BLaER1 treated with 17β-estradiol and CSF1 and Interleukin-3, amounts not matched to agents 10 nM and 100 nM (cell line): Measurements from ENCODE around the gene FBXO10.

ENCODE experiments used
- H3K27ac ChIP-seq, 11 experiments: shearing (Covaris generic); formaldehyde crosslinking; 2 replicates each; pipeline ENCODE4 v1.8.1; 2022
- H3K27me3 ChIP-seq, 11 experiments: shearing (Covaris generic); formaldehyde crosslinking; 2 replicates each; pipeline ENCODE4 v1.8.1; 2022
- H3K36me3 ChIP-seq, 11 experiments: shearing (Covaris generic); formaldehyde crosslinking; 2 replicates each; pipeline ENCODE4 v1.8.1; 2022
- H3K4me1 ChIP-seq, 10 experiments: shearing (Covaris generic); formaldehyde crosslinking; 2 replicates each; pipeline ENCODE4 v1.8.1; 2022
- H3K4me2 ChIP-seq, 11 experiments: shearing (Covaris generic); formaldehyde crosslinking; 2 replicates each; pipeline ENCODE4 v1.8.1; 2022
- H3K4me3 ChIP-seq, 10 experiments: shearing (Covaris generic); formaldehyde crosslinking; 2 replicates each; pipeline ENCODE4 v1.8.1; 2022
- H3K9ac ChIP-seq, 11 experiments: shearing (Covaris generic); formaldehyde crosslinking; 2 replicates each; pipeline ENCODE4 v1.8.1; 2022
- H3K9me3 ChIP-seq, 11 experiments: shearing (Covaris generic); formaldehyde crosslinking; replicated peaks in 1 of 11; 2 replicates each; pipeline ENCODE4 v1.8.1; 2022
- H4K20me1 ChIP-seq, 11 experiments: shearing (Covaris generic); formaldehyde crosslinking; 2 replicates each; pipeline ENCODE4 v1.8.1; 2022
- Cebpa-rat ChIP-seq, 11 experiments: shearing (Covaris generic); IDR thresholded peaks; 2 replicates each; pipeline ENCODE4 v1.8.1; 2022

FBXO10 gene

DNA sequence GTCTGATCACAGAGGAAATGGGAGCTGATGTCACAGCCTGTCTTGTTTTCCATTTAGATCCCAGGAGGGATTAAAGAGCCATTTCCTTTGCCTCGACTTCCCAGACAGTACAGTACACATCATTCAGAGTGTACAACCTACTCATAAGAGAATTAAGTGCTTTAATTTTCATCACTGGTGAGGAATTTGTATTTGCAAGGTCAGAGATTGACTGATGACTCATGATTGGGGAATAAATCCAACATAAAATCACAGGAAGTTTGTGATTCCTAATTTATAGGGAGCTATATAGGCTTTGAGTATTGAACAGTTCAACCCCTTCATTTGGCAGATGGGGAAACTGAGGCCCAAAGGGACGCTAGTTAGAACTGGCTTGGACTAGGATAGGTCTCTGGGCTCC is 20.3 kb upstream of the FBXO10 start:
- Histone ChIP-seq H3K4me1 (peaks cover 15 to 24% (median 22%) of the 10 kb centered on the region in 10 experiments), H3K9me3 (no peaks in the 10 kb centered on the region), H3K4me3 (no peak overlapping the region), H3K27ac (no peak overlapping the region), H3K9ac (no peak overlapping the region), H3K36me3 (no peaks in the 10 kb centered on the region), H4K20me1 (peaks cover 0 to 7% (median under 1%) of the 10 kb centered on the region in 11 experiments; a peak in 9 of 22 replicates), H3K27me3 (no peaks in the 10 kb centered on the region), H3K4me2 (no peak overlapping the region)
- TF ChIP-seq Cebpa-rat (IDR thresholded peaks at IDR 0.05) = no peak

DNA sequence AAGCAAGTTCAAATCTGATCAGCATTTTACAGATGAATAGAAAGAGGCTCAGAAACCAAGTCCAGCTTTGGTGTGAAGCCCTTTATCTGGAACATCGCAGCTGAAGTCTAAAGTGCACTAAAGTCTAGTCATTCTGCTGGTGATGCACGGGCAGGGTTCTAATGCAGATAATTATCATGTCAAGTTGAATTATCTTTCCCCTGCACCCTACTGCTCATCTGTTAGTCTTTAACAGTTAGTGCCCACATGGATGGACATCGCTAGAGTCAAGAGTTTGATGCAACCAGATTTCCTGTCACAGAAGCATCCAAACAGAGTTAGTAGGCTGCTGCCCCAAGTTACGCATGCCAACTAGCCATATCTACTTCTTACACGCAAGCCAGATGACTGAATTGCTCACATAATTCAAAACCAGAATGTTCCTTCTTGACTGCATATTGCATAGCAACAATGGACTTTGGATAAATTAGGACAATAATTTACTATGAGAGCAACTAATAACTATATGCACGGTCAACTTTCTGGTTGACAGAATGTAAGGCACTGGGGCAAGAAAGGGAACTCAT is 17.8 kb upstream of the FBXO10 start:
- peak overlapping the region in 3 of 11 experiments; percentile 55 to 99 (median 67); a peak in 1 of 22 replicates for H3K9ac ChIP-seq
- H3K4me1 ChIP-seq = peaks cover 36 to 46% (median 43%) of the 10 kb centered on the region in 10 experiments
- peaks cover 1 to 24% (median 14%) of the 10 kb centered on the region in 11 experiments; a peak in 18 of 22 replicates for H3K36me3 ChIP-seq
- H3K4me3 ChIP-seq = peak overlapping the region in 2 of 10 experiments; percentile 47 to 51; a peak in 2 of 20 replicates
- no peaks in the 10 kb centered on the region for H3K9me3 ChIP-seq
- H3K27me3 ChIP-seq = no peaks in the 10 kb centered on the region
- TF ChIP-seq Cebpa-rat (IDR thresholded peaks at IDR 0.05) = no peak
- H3K4me2 ChIP-seq = peak overlapping the region; percentile 65 to 92 (median 84); a peak in 20 of 22 replicates
- peaks cover 11 to 33% (median 26%) of the 10 kb centered on the region in 11 experiments; a peak in 21 of 22 replicates for H4K20me1 ChIP-seq
- H3K27ac ChIP-seq = no peak overlapping the region

DNA sequence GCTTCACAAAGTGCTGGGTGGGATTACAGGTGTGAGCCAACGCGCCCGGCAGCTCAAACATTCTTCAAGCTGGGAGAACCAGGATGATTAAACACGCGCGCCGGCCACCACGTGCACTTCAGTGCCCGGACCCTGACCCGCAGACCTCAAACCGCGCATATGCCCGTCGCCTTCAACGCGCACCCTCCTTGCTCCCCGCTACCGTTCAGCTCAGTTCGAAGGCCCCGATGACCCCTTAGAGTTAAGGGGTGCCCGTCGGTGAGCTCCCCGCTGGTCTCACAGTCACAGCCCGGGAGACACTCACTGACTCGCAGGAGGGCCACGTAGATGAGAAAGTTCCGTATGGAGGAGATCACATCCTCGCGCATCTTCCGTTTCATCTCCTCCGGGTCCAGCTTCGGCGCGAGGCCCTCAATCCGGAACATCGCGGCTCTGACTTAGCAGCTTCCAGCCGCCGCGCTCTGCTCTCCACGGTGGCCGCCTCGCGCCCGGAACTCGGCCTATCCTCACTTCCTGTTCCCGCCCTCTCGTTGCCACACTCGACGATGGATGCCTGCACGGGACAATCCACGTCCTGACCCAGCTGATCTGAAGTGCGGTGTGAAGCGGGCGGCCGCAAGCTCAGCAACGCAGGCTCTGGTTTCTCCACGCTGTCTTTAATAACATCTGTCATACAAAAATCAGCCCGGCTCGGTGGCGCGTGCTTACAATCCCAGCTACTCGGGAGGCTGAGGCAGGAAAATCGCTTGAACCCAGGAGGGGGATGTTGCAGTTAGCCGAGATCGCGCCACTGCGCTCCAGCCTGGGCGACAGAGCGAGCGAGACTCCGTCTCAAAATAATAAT is 16.1 kb upstream of the FBXO10 start, which contains the start of gene TOMM5:
Gene TOMM5 (minus strand): TSS at position 490 of the 844 bp plus-strand sequence. CDS start 65 bp downstream, at position 425.
- Histone ChIP-seq H3K9me3 (no peaks in the 10 kb centered on the region), H3K4me3 (peak within 1 kb of the TSS; percentile 78 to 95 (median 90)), H3K27me3 (no peaks in the 10 kb centered on the region), H3K27ac (peak within 1 kb of the TSS; percentile 79 to 98 (median 96)), H4K20me1 (peaks cover 11 to 49% (median 42%) of the 10 kb centered on the region in 11 experiments; a peak in 21 of 22 replicates), H3K4me2 (peak within 1 kb of the TSS; percentile 84 to 95 (median 89)), H3K36me3 (peaks cover 18 to 41% (median 31%) of the 10 kb centered on the region in 11 experiments), H3K9ac (peak within 1 kb of the TSS; percentile 86 to 99 (median 96)), H3K4me1 (peaks cover 36 to 46% (median 43%) of the 10 kb centered on the region in 10 experiments)
- peak in 4 of 11 experiments; percentile 57 to 87 (median 66); a peak in 7 of 22 replicates for TF ChIP-seq Cebpa-rat (IDR thresholded peaks at IDR 0.05)

DNA sequence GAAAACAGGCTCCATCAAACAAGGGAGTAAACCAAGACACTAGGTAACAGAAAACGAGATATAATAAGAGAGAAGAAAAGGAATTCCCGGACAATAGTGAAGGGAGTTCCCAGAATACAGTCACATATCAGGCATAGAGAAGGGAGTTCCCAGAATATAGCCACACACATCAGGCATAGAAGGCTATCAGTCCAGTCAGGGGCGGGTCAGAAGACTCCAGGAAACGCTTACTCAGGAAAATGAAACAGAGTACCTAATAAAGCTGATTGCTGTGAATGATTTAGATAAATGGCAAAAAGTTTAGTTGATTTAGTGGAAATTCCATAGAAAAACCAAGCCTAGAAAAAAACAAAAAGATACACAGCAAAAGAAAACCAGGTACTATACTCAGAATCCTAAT is 11.3 kb upstream of the FBXO10 start:
- H3K4me1 ChIP-seq = peaks cover 19 to 25% (median 22%) of the 10 kb centered on the region in 10 experiments
- H3K9me3 ChIP-seq = no peaks in the 10 kb centered on the region
- TF ChIP-seq Cebpa-rat (IDR thresholded peaks at IDR 0.05) = no peak
- H3K27me3 ChIP-seq = no peaks in the 10 kb centered on the region
- H3K4me2 ChIP-seq = no peak overlapping the region
- no peak overlapping the region for H3K9ac ChIP-seq
- peaks cover 63 to 88% (median 79%) of the 10 kb centered on the region in 11 experiments for H3K36me3 ChIP-seq
- no peak overlapping the region for H3K4me3 ChIP-seq
- H3K27ac ChIP-seq = no peak overlapping the region
- H4K20me1 ChIP-seq = peaks cover 11 to 97% (median 90%) of the 10 kb centered on the region in 11 experiments; a peak in 21 of 22 replicates

DNA sequence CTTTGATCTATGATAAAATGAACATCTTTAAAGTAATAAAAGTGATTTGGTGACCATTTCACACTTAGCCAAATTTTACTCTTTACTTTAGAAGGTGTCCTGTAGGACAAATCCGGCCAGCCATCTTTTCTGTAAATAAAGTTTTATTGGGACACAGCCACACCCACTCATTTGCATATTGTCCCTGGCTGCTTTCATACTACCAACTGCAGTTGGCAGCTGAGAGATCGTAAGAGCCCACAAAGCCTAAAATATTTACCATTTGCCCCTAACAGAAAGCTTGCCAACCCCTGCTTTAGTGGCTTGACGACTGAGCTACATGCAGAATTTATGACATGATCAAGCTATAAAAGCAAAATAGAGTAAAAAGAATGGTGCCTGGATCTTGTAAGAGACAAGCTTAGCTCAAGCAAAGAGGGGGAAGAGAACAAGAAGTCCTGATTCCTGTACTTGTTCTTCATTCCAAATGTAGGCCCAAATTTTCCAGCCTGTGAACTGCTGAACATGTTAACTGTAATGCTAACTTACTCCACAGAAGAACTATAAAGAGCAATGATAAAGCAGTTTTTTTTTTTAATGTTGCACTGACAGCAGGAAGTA is 7.4 kb upstream of the FBXO10 start:
- peaks cover 76 to 100% (median 98%) of the 10 kb centered on the region in 11 experiments for H3K36me3 ChIP-seq
- no peak overlapping the region for H3K4me3 ChIP-seq
- no peak for TF ChIP-seq Cebpa-rat (IDR thresholded peaks at IDR 0.05)
- no peak overlapping the region for H3K4me2 ChIP-seq
- no peaks in the 10 kb centered on the region for H3K4me1 ChIP-seq
- peaks cover 0 to 100% (median 99%) of the 10 kb centered on the region in 11 experiments; a peak in 20 of 22 replicates for H4K20me1 ChIP-seq
- peak overlapping the region in 1 of 11 experiments; percentile 3; a peak in 1 of 22 replicates for H3K9ac ChIP-seq
- no peaks in the 10 kb centered on the region for H3K9me3 ChIP-seq
- H3K27me3 ChIP-seq = no peaks in the 10 kb centered on the region
- H3K27ac ChIP-seq = no peak overlapping the region

DNA sequence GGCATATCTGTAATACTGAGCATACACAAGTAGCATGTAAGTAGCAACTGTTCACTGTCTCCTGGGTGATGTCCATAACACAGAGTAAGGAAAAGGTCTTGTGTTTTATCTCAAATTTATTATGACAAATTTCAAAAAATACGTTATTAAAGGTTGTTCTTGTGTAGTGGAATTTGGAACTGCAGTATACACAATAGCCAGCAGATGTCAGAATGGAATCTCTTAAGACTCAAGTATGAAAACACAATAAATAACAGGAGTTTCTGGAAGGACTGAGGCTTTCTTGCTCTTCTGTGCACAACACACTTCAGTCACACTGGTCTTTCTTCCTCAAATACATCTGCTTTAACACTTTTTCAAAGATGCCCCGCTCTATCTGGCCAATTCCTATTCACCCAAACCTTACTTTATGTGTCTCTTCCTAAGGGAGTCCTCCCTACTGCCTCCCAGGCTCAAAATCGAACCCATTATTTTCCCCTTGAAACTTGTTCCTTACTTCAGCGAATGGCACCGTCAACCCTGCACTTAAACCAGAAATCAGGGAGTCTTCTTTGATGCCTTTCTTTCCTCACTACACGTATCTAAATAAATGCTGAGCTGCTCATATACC is 6.5 kb upstream of the FBXO10 start:
- no peaks in the 10 kb centered on the region for H3K9me3 ChIP-seq
- H3K4me3 ChIP-seq = no peak overlapping the region
- H3K36me3 ChIP-seq = peaks cover 67 to 100% (median 94%) of the 10 kb centered on the region in 11 experiments
- H3K4me1 ChIP-seq = peaks cover 0 to 3% (median 0%) of the 10 kb centered on the region in 10 experiments; a peak in 5 of 20 replicates
- TF ChIP-seq Cebpa-rat (IDR thresholded peaks at IDR 0.05) = no peak
- no peaks in the 10 kb centered on the region for H3K27me3 ChIP-seq
- peaks cover 0 to 100% (median 98%) of the 10 kb centered on the region in 11 experiments; a peak in 20 of 22 replicates for H4K20me1 ChIP-seq
- no peak overlapping the region for H3K27ac ChIP-seq
- H3K9ac ChIP-seq = no peak overlapping the region
- no peak overlapping the region for H3K4me2 ChIP-seq

DNA sequence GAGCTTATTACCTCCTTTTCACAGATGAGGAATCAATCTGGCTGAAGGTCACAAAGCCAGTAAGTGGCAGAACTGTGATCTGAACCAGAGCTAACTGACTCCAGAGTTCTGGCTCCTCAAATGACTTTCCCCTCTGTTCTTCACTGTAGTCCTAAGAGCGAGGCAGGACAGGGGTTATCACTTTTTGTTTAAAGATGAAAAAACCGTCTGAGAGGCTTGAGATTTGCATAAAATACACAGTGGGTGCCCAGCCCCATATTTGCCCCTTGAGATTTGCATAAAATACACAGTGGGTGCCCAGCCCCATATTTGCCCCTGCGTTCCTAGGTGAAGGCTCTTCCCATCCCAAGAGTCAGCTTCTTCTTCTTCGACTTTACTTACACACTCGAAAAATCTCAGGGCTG is 667 bp downstream of the FBXO10 start:
- Histone ChIP-seq H3K27ac (peak overlapping the region; percentile 49 to 83 (median 70); a peak in 18 of 22 replicates), H3K9ac (peak overlapping the region; percentile 72 to 87 (median 82))

DNA sequence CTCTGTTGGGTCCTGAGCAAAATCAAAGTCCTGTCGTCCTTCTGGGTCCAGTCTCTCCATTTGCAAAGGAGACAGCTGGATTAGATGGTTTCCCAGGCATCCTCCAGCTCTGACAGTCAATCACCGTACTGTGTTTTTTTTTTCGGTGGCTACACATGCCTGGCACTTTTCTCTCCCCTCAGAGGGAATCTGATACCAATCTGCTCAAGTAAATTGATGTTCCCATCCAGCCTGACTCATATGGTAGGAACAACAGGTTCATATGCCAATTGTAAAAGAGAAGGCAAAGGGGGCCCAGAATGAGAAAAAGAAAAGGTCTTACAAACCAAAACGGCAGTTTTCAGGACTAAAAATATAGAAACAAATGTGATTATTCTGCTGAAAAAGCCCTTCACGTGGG is 1.2 kb downstream of the FBXO10 start:
- Histone ChIP-seq H3K27ac (no peak overlapping the region), H3K4me2 (peak overlapping the region; percentile 83 to 99 (median 96); a peak in 21 of 22 replicates), H3K4me1 (peaks cover 17 to 34% (median 26%) of the 10 kb centered on the region in 10 experiments), H3K4me3 (peak overlapping the region in 6 of 10 experiments; percentile 70 to 83 (median 72); a peak in 8 of 20 replicates), H3K27me3 (peaks cover 0 to 4% (median 0%) of the 10 kb centered on the region in 11 experiments; a peak in 4 of 22 replicates), H3K9ac (peak overlapping the region in 7 of 11 experiments; percentile 81 to 87 (median 84); a peak in 12 of 22 replicates), H4K20me1 (peaks cover 0 to 80% (median 56%) of the 10 kb centered on the region in 11 experiments; a peak in 18 of 22 replicates), H3K36me3 (peaks cover 0 to 37% (median 22%) of the 10 kb centered on the region in 11 experiments; a peak in 17 of 22 replicates), H3K9me3 (no peaks in the 10 kb centered on the region)
- no peak for TF ChIP-seq Cebpa-rat (IDR thresholded peaks at IDR 0.05)

More for the DNA sequence above, 667 bp downstream of the FBXO10 start:
- Histone ChIP-seq H4K20me1 (peaks cover 0 to 86% (median 59%) of the 10 kb centered on the region in 11 experiments; a peak in 18 of 22 replicates), H3K36me3 (peaks cover 5 to 42% (median 27%) of the 10 kb centered on the region in 11 experiments; a peak in 20 of 22 replicates), H3K9me3 (no peaks in the 10 kb centered on the region), H3K4me3 (peak overlapping the region; percentile 70 to 83 (median 73)), H3K4me1 (peaks cover 17 to 34% (median 26%) of the 10 kb centered on the region in 10 experiments), H3K27me3 (peaks cover 0 to 4% (median 0%) of the 10 kb centered on the region in 11 experiments; a peak in 4 of 22 replicates), H3K4me2 (peak overlapping the region; percentile 83 to 99 (median 96))
- TF ChIP-seq Cebpa-rat (IDR thresholded peaks at IDR 0.05) = no peak
